HCT116 (cell line): ENCODE measurements around the gene GGCT. TPM values are rescaled to one million over a fixed set of nuclear protein-coding genes. Genes with fewer than 3 reads are reported as not detected.

Source experiments
- ATAC-seq: fragments of 200-7000 bp; cut with Tn5 transposase; 2 replicates; pipeline ENCODE4 v1.9.1; 2020; ENCODE audit warnings: mild to moderate bottlenecking, moderate library complexity
- BruUV-seq: library from RNA; stranded (reverse); fragments of 400-500 nt; replicated peaks from 2 replicates; lab custom pipeline; 2021; lab: Mats Ljungman, UMichigan
- CTCF ChIA-PET: fragments of 300-600 bp; sonication (Branson Sonifier 250); formaldehyde crosslinking; loops from one replicate; lab custom pipeline; 2021; ENCODE audit warnings: antibody characterized with exemption; lab: Charles Lee
- POLR2A ChIA-PET: fragments of 300-600, 350-600 bp; sonication (Branson Sonifier 250); formaldehyde crosslinking; loops from one replicate; lab custom pipeline; 2021; ENCODE audit warnings: antibody characterized with exemption; lab: Charles Lee
- RAD21 ChIA-PET, 2 experiments: fragments of 300-600 bp; sonication (Branson Sonifier 250); formaldehyde crosslinking; loops; one replicate each; lab custom pipeline; 2023; ENCODE audit warnings: low total read pairs in 2 of 2; ENCODE audit not compliant: uncharacterized antibody in 2 of 2, unreplicated experiment in 2 of 2, low non-redundant PET in 1 of 2; lab: Charles Lee
- DNase-seq: peaks from one replicate; pipeline ENCODE4 v3.0.0-alpha.2; 2010; ENCODE audit warnings: low read depth, low spot score
- H2AFZ ChIP-seq: fragments of 200-600 bp; shearing (Covaris generic), sonication (generic); 2 replicates; pipeline ENCODE4 v1.6.1; 2017; ENCODE audit warnings: low read depth, mixed run types, mixed read lengths, antibody characterized with exemption, low read length; ENCODE audit not compliant: poor library complexity, severe bottlenecking
- H3K27ac ChIP-seq: 2 replicates; pipeline ENCODE4 v1.5.1; 2012; ENCODE audit warnings: low read depth, low read length
- H3K27me3 ChIP-seq: fragments of 200-600 bp; sonication (generic); 2 replicates; pipeline ENCODE4 v1.6.1; 2016; ENCODE audit warnings: mixed run types, low read length, mixed read lengths; ENCODE audit not compliant: insufficient read depth
- H3K36me3 ChIP-seq, 2 experiments: fragments of 200-500 bp in 1 of 2; fragments of 200-600 bp in 1 of 2; sonication (Bioruptor generic) in 1 of 2; sonication (generic) in 1 of 2; 2 replicates each; pipeline versions ENCODE4 v1.5.1 to v1.6.1; 2014 to 2016; ENCODE audit warnings: low read length in 2 of 2, inconsistent platforms in 1 of 2, mixed read lengths in 1 of 2, mixed run types in 1 of 2; ENCODE audit not compliant: insufficient read depth in 2 of 2, control insufficient read depth in 1 of 2
- H3K4me1 ChIP-seq, 2 experiments: fragments of 200-600 bp in 1 of 2; sonication (generic) in 1 of 2; 2 replicates each; pipeline versions ENCODE4 v1.5.1 to v1.6.1; 2012 to 2017; ENCODE audit warnings: low read length in 2 of 2, inconsistent platforms in 1 of 2, mild to moderate bottlenecking in 1 of 2, mixed read lengths in 1 of 2, mixed run types in 1 of 2, moderate library complexity in 1 of 2; ENCODE audit not compliant: insufficient read depth in 2 of 2, control insufficient read depth in 1 of 2
- H3K4me2 ChIP-seq: fragments of 200-600 bp; sonication (generic); 2 replicates; pipeline ENCODE4 v1.6.1; 2017; ENCODE audit warnings: mixed run types, low read length, mixed read lengths
- H3K4me3 ChIP-seq, 2 experiments: fragments of 200-600 bp in 1 of 2; sonication (generic) in 1 of 2; replicated peaks in 1 of 2; 2 replicates each; pipeline ENCODE4 v1.5.1; 2011 to 2016; ENCODE audit warnings: low read length in 2 of 2, control low read depth in 1 of 2, low read depth in 1 of 2, mild to moderate bottlenecking in 1 of 2, mixed read lengths in 1 of 2, mixed run types in 1 of 2
- H3K79me2 ChIP-seq: fragments of 200-600 bp; sonication (generic); 2 replicates; pipeline ENCODE4 v1.6.1; 2017; ENCODE audit warnings: mild to moderate bottlenecking, mixed run types, low read length, moderate library complexity, mixed read lengths; ENCODE audit not compliant: insufficient read depth
- H3K9ac ChIP-seq: fragments of 200-600 bp; sonication (generic); 2 replicates; pipeline ENCODE4 v1.6.1; 2016; ENCODE audit warnings: low read length, mixed read lengths
- H3K9me2 ChIP-seq: fragments of 200-600 bp; sonication (generic), shearing (Covaris generic); 2 replicates; pipeline ENCODE4 v1.6.1; 2017; ENCODE audit warnings: mixed run types, mild to moderate bottlenecking, moderate library complexity; ENCODE audit not compliant: insufficient read depth
- H3K9me3 ChIP-seq, 2 experiments: fragments of 200-500 bp in 1 of 2; fragments of 200-600 bp in 1 of 2; sonication (Bioruptor generic) in 1 of 2; sonication (generic) in 1 of 2; 2 replicates each; pipeline ENCODE4 v1.6.1; 2014 to 2017; ENCODE audit warnings: low read length in 2 of 2, mixed read lengths in 2 of 2, inconsistent platforms in 1 of 2, low read depth in 1 of 2, mild to moderate bottlenecking in 1 of 2, mixed run types in 1 of 2, moderate library complexity in 1 of 2; ENCODE audit not compliant: control insufficient read depth in 1 of 2, insufficient read depth in 1 of 2
- H4K20me1 ChIP-seq: fragments of 200-600 bp; sonication (generic), shearing (Covaris generic); 2 replicates; pipeline ENCODE4 v1.6.1; 2017; ENCODE audit warnings: mixed run types, mild to moderate bottlenecking, moderate library complexity; ENCODE audit not compliant: insufficient read depth
- ATF3 ChIP-seq: IDR thresholded peaks from 2 replicates; pipeline ENCODE4 v1.6.1; 2012
- CBX3 ChIP-seq: IDR thresholded peaks from 2 replicates; pipeline ENCODE4 v1.6.1; 2012; ENCODE audit warnings: low read depth
- EGR1 ChIP-seq: IDR thresholded peaks from 2 replicates; pipeline ENCODE4 v1.6.1; 2012; ENCODE audit warnings: low read depth
- ELF1 ChIP-seq: IDR thresholded peaks from 2 replicates; pipeline ENCODE4 v1.6.1; 2012; ENCODE audit warnings: low read depth, borderline replicate concordance
- EZH2 ChIP-seq: fragments of 200-600 bp; sonication (generic); IDR thresholded peaks from 2 replicates; pipeline ENCODE4 v1.6.1; 2017; ENCODE audit warnings: antibody characterized with exemption, mixed run types
- EZH2phosphoT487 ChIP-seq: fragments of 200-600 bp; IDR thresholded peaks from 2 replicates; pipeline ENCODE4 v1.6.1; 2018; ENCODE audit warnings: antibody characterized with exemption, borderline replicate concordance
- FOSL1 ChIP-seq: IDR thresholded peaks from 2 replicates; pipeline ENCODE4 v1.6.1; 2012; ENCODE audit warnings: low read depth
- JUND ChIP-seq: IDR thresholded peaks from 2 replicates; pipeline ENCODE4 v1.6.1; 2012
- POLR2A ChIP-seq: IDR thresholded peaks from 2 replicates; pipeline ENCODE4 v1.7.0; 2011; ENCODE audit warnings: borderline replicate concordance; ENCODE audit not compliant: insufficient read depth, insufficient read length; ENCODE audit errors: extremely low read depth
- POLR2AphosphoS5 ChIP-seq: IDR thresholded peaks from 2 replicates; pipeline ENCODE4 v1.6.1; 2011; ENCODE audit warnings: mild to moderate bottlenecking, low read depth, low read length, moderate library complexity
- RAD21 ChIP-seq: IDR thresholded peaks from 2 replicates; pipeline ENCODE4 v1.6.1; 2012; ENCODE audit warnings: low read depth, mild to moderate bottlenecking
- SP1 ChIP-seq: IDR thresholded peaks from 2 replicates; pipeline ENCODE4 v1.6.1; 2012; ENCODE audit warnings: low read depth
- SRF ChIP-seq: IDR thresholded peaks from 2 replicates; pipeline ENCODE4 v1.6.1; 2012; ENCODE audit warnings: low read depth
- TCF7L2 ChIP-seq: IDR thresholded peaks from 2 replicates; pipeline ENCODE4 v1.7.0; 2011; ENCODE audit warnings: borderline replicate concordance, inconsistent platforms; ENCODE audit not compliant: insufficient read depth, insufficient read length; ENCODE audit errors: extremely low read depth
- YY1 ChIP-seq: IDR thresholded peaks from 2 replicates; pipeline ENCODE4 v1.6.1; 2011; ENCODE audit warnings: low read length, low read depth, moderate library complexity, mild to moderate bottlenecking; ENCODE audit not compliant: insufficient replicate concordance; ENCODE audit errors: extremely low read depth
- ZFX ChIP-seq: fragments of 450-650 bp; IDR thresholded peaks from 2 replicates; pipeline ENCODE4 v1.6.1; 2017
- ZNF274 ChIP-seq: fragments of 200-500 bp; sonication (Bioruptor generic); IDR thresholded peaks from 2 replicates; pipeline ENCODE4 v1.6.1; 2014; ENCODE audit warnings: mild to moderate bottlenecking, low read depth, low read length, inconsistent platforms
- intact Hi-C: fragments of 100-400 bp; cut with micrococcal nuclease; formaldehyde crosslinking; loops from 2 replicates; pipeline ENCODE4 v1.10.0; 2022
- total RNA-seq: library from RNA; stranded (reverse); gene quantifications from one replicate; pipeline ENCODE4 v1.2.1, GENCODE V29; 2021; ENCODE audit not compliant: unreplicated experiment
- TF ChIP-seq, protein P1 (sequence below): IDR thresholded peaks from 2 replicates; pipeline ENCODE4 v1.6.1; 2012

Gene GGCT
- total RNA-seq, 1 experiment from 2014 or later, result 60.6 TPM

GRCh38 chr7:30450240-30450982 lies 54.2 kb downstream of the GGCT start (continued):
- TF ChIP-seq EGR1 (no peak), POLR2AphosphoS5 (no peak), EZH2 (no peak), YY1 (no peak), SRF (no peak)
- TF ChIP-seq, protein P1, sequence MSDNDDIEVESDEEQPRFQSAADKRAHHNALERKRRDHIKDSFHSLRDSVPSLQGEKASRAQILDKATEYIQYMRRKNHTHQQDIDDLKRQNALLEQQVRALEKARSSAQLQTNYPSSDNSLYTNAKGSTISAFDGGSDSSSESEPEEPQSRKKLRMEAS, result no peak

DNA sequence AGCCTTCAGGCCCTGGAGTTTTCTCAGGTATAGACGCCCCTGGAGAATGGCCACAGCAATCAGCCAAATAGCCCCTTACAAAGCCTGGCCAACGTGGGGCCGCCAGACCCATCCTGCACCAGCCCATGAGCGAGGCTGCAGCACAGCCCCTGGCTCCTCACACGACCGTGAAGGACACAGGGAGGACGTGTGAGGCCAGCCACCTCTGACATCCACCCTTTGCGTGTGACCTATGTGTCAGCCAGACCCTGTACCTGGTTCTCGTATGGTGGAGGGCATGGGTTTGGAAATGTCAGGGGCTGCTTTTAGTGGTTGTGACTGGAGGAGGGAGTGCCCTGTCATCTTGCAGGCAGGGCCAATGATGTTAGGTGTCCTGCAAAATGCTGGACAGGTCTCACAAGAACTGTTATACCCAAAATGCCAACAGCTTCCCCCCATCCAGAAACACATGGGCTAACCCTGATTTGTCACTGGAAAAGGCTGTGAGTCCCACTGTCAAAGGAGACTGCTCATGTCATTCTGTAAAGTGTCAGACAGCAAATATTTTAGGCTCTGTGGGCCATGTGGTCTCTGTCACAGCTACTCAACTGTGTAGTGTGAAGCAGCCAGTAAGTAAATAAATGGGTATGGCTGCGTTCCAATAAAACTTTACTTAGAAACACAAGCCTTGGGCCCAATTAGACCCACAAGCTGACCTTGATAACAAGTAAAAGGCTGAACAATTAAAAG lies 56.0 kb downstream of the GGCT start:
- CTCF ChIA-PET, result no interaction called here
- H3K4me2 ChIP-seq, result no peak overlapping the region
- RAD21 ChIA-PET, result no interaction called here
- H3K27ac ChIP-seq, result no peak overlapping the region
- BruUV-seq, result no TSS peak
- no peaks in the 10 kb centered on the region for H3K79me2 ChIP-seq
- H3K9me2 ChIP-seq, result no peaks in the 10 kb centered on the region
- ATAC-seq, result no peak
- POLR2A ChIA-PET, result no interaction called here
- TF ChIP-seq SRF, result no peak
- TF ChIP-seq ZFX, result no peak
- TF ChIP-seq SP1, result no peak
- TF ChIP-seq TCF7L2, result no peak
- no peak for TF ChIP-seq ZNF274
- no peak for TF ChIP-seq YY1
- TF ChIP-seq RAD21, result no peak
- TF ChIP-seq ATF3, result no peak
- no peak for TF ChIP-seq EZH2phosphoT487
- TF ChIP-seq ELF1, result no peak
- TF ChIP-seq, protein P1, result no peak
- TF ChIP-seq EGR1, result no peak
- TF ChIP-seq POLR2AphosphoS5, result no peak
- TF ChIP-seq FOSL1, result no peak
- TF ChIP-seq POLR2A, result no peak
- no peak for TF ChIP-seq JUND
- no peak for TF ChIP-seq EZH2
- no peak for TF ChIP-seq CBX3
- TF ChIP-seq, all 23 proteins: peak for 0
- no peak overlapping the region for H3K9ac ChIP-seq
- H3K36me3 ChIP-seq, result no peaks in the 10 kb centered on the region; a peak in 1 of 4 replicates
- no peaks in the 10 kb centered on the region for H3K9me3 ChIP-seq
- H3K27me3 ChIP-seq, result no peaks in the 10 kb centered on the region
- intact Hi-C loops, result no loop called here
- no peak for DNase-seq
- no peak overlapping the region for H3K4me3 ChIP-seq
- no peaks in the 10 kb centered on the region for H4K20me1 ChIP-seq
- H2AFZ ChIP-seq, result no peak overlapping the region
- no peaks in the 10 kb centered on the region for H3K4me1 ChIP-seq
